Neutrophil (primary cell): Measurements from ENCODE around the gene RPRD1B.

Experiments used
- H3K27ac ChIP-seq: fragments of 200-600 bp; sonication (generic); 2 replicates; pipeline ENCODE4 v1.5.1; 2016; ENCODE audit warnings: mild to moderate bottlenecking, moderate library complexity
- H3K27me3 ChIP-seq: fragments of 200-600 bp; sonication (generic); 2 replicates; pipeline ENCODE4 v1.6.0; 2016; ENCODE audit warnings: mild to moderate bottlenecking
- H3K36me3 ChIP-seq: fragments of 200-600 bp; sonication (generic); 2 replicates; pipeline ENCODE4 v1.5.1; 2017
- H3K4me1 ChIP-seq, 2 experiments: fragments of 200-600 bp in 1 of 2; sonication (generic) in 1 of 2; 1 replicate in 1 of 2; 2 replicates in 1 of 2; pipeline versions ENCODE4 v1.5.1 to v1.6.1; 2013 to 2016; ENCODE audit warnings: low read depth in 1 of 2, low read length in 1 of 2, mild to moderate bottlenecking in 1 of 2, moderate library complexity in 1 of 2; ENCODE audit not compliant: control insufficient read depth in 1 of 2, insufficient read depth in 1 of 2
- H3K4me3 ChIP-seq, 2 experiments: fragments of 200-600 bp in 1 of 2; sonication (generic) in 1 of 2; 1 replicate in 1 of 2; 2 replicates in 1 of 2; pipeline ENCODE4 v1.5.1; 2013 to 2016; ENCODE audit warnings: low read depth in 1 of 2, low read length in 1 of 2, mild to moderate bottlenecking in 1 of 2, moderate library complexity in 1 of 2
- H3K9me3 ChIP-seq: fragments of 200-600 bp; sonication (generic); 2 replicates; pipeline ENCODE4 v1.5.1; 2016
- TF ChIP-seq, protein P1 (sequence below): fragments of 200-600 bp; sonication (generic); IDR thresholded peaks from 2 replicates; pipeline ENCODE4 v1.5.1; 2016; ENCODE audit warnings: antibody characterized with exemption

RPRD1B gene

DNA sequence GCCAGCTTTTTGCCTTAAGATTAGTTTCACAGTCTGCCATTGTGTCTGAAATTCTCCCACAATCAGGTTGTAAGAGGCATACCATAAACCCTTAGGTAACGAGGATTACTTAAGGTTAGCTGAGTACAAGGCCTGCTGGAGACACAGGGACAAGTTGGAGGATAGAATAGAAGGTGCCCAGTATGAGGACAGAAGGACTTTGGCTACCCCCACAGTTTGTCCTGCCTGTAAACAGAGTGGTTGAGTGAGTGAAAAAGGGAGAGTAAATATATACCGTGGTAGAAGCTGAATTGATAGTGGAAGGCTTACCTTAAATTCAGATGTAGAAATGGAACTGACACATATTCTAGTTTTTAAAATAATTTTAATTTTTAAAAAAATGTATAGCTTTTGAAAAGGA is 19.3 kb downstream of the RPRD1B start:
- H3K4me3 ChIP-seq = no peak overlapping the region
- no peaks in the 10 kb centered on the region for H3K9me3 ChIP-seq
- no peaks in the 10 kb centered on the region for H3K4me1 ChIP-seq
- no peaks in the 10 kb centered on the region for H3K27me3 ChIP-seq
- H3K36me3 ChIP-seq = peaks cover 53% of the 10 kb centered on the region
- TF ChIP-seq, protein P1, sequence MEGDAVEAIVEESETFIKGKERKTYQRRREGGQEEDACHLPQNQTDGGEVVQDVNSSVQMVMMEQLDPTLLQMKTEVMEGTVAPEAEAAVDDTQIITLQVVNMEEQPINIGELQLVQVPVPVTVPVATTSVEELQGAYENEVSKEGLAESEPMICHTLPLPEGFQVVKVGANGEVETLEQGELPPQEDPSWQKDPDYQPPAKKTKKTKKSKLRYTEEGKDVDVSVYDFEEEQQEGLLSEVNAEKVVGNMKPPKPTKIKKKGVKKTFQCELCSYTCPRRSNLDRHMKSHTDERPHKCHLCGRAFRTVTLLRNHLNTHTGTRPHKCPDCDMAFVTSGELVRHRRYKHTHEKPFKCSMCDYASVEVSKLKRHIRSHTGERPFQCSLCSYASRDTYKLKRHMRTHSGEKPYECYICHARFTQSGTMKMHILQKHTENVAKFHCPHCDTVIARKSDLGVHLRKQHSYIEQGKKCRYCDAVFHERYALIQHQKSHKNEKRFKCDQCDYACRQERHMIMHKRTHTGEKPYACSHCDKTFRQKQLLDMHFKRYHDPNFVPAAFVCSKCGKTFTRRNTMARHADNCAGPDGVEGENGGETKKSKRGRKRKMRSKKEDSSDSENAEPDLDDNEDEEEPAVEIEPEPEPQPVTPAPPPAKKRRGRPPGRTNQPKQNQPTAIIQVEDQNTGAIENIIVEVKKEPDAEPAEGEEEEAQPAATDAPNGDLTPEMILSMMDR = no peak
- no peak overlapping the region for H3K27ac ChIP-seq

DNA sequence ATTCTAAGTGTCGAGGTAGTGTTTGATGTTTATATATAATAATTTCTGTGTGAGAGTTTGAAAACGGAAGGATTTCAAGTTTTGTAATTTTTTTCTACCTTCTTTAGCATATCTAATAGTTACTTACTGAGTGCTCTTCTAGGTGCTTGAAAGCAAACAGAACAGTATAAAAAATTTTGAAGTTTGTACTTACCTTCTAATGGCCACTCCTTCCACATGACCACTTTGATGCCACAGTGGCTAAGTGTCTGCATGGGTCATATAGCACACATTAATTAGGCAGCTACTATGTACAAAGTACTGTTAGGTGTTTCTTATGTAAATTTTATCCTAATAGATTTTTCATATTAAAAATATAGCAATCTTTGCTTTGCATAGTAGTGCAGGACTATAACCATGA is 21.1 kb downstream of the RPRD1B start:
- Histone ChIP-seq H3K27me3 (no peaks in the 10 kb centered on the region), H3K9me3 (no peaks in the 10 kb centered on the region), H3K36me3 (peaks cover 56% of the 10 kb centered on the region), H3K27ac (no peak overlapping the region), H3K4me3 (no peak overlapping the region), H3K4me1 (no peaks in the 10 kb centered on the region)
- TF ChIP-seq, protein P1 = no peak

- peaks cover 56% of the 10 kb centered on the region for H3K36me3 ChIP-seq
- H3K27me3 ChIP-seq = no peaks in the 10 kb centered on the region
- no peak overlapping the region for H3K4me3 ChIP-seq
- H3K4me1 ChIP-seq = no peaks in the 10 kb centered on the region
- H3K9me3 ChIP-seq = no peaks in the 10 kb centered on the region
- H3K27ac ChIP-seq = no peak overlapping the region
- TF ChIP-seq, protein P1 = no peak
Measured at GRCh38 chr20:38055294-38055693, 21.7 kb downstream of the RPRD1B start.

GRCh38 chr20:38055848-38056247 is 22.3 kb downstream of the RPRD1B start:
- H3K27ac ChIP-seq = no peak overlapping the region
- no peak overlapping the region for H3K4me3 ChIP-seq
- TF ChIP-seq, protein P1 = no peak
- no peaks in the 10 kb centered on the region for H3K4me1 ChIP-seq
- no peaks in the 10 kb centered on the region for H3K27me3 ChIP-seq
- peaks cover 56% of the 10 kb centered on the region for H3K36me3 ChIP-seq
- H3K9me3 ChIP-seq = no peaks in the 10 kb centered on the region

GRCh38 chr20:38057351-38057972 is 23.9 kb downstream of the RPRD1B start:
- Histone ChIP-seq H3K27ac (no peak overlapping the region), H3K4me3 (no peak overlapping the region), H3K9me3 (no peaks in the 10 kb centered on the region), H3K4me1 (no peaks in the 10 kb centered on the region), H3K27me3 (no peaks in the 10 kb centered on the region), H3K36me3 (peaks cover 58% of the 10 kb centered on the region)
- TF ChIP-seq, protein P1 = peak; percentile 79

DNA sequence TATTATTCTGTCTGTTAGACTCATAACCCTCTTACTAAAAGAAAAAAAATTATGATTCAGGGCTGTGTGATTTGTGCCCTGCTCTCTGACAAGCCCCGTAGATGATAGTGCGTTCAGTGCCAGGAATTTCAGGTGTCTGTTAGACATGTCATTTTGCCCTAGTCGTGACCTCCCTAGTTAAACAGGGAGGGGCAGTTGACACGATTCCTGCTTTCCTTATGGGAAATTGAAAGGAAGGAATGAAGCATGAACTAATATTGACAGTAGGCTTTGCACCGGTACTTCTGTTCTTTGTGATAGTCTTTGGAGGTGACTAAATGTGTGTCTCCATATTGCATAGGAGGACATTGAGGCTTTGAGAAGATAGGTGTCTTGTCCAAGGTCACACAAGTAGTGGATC is 26.3 kb downstream of the RPRD1B start:
- no peaks in the 10 kb centered on the region for H3K9me3 ChIP-seq
- H3K27ac ChIP-seq = no peak overlapping the region
- TF ChIP-seq, protein P1 = no peak
- peaks cover 74% of the 10 kb centered on the region for H3K36me3 ChIP-seq
- no peak overlapping the region for H3K4me3 ChIP-seq
- no peaks in the 10 kb centered on the region for H3K27me3 ChIP-seq
- H3K4me1 ChIP-seq = no peaks in the 10 kb centered on the region
